NAMALWA (cell line): ENCODE data around the gene ADCY10.

Source experiments
- DNase-seq: peaks from one replicate; pipeline ENCODE4 v3.0.0-alpha.2; 2015; ENCODE audit warnings: low spot score

The ADCY10 gene

DNA sequence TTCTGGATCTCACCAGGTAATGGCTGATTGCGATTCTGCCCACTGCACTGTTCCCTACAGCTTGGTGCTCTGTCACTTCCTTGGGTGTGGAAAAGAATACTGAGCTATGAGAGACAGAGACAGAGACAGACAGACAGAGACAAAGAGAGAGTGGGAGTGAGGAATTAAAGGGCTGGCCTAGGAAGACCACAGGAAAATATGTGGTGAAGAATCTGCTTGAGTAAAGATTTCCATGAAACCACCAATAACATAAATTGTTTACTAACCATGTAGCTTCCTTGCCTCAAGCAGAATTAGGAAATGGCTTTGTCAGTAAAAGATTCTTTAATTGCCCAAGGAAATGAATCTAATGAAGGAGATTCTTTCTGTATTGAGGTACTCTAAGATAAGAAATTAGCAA is 137.8 kb downstream of the ADCY10 start:
- no peak for DNase-seq

DNA sequence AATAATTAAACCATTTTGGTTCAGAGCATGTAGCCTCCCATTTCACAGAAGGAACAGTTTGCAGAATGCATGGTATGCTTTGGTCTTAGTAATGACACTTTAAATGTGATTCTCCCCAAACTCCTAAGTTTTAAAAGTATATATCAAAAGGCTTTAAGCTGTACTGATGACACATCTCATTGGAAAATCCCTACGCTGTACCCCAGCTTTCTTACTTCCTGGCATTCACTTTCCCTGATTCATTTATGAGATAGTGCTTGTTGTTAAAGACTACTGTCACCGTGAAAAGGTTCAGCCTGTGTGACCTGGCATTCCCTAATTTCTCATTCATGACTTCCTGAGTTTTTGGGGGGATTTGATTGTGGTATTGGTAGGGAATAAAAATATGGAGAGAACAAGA is 138.8 kb downstream of the ADCY10 start:
- DNase-seq, result no peak

DNA sequence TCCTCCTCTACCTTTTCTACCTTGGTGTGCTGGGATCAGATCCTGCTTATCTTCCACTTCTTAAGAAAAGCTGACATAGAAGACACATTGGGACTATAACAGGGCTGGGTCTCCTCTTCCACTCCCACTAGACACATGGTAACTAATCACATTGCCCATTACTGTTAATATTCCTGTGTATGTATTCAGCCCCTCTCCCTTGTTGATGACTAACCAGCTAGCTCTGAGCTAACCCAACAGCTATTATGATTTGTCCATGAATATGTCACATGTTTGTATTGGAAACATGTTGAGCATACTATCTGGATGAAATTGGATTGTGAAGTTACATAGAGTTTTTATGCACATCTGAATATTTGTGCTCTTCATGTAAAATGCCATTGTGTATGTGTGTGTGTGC is 139.2 kb downstream of the ADCY10 start:
- no peak for DNase-seq

DNA sequence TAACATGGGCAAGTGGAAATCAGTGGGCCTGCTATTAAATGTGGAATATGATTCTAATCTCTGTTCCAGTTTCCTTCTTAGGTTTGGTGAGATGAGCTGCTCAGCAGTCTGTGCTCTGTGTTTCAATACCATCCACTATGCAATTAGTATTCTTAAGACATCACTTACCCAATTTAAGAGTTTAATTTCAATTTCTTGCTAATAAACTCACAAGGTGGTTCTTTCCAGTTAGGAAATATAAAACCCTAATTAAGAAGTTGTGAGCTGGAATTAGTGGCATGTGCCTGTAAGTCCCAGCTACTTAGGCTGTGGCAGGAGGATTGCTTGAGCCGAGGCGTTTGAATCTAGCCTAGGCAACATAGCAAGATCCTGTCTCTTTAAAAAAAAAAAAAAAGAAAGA is 140.4 kb downstream of the ADCY10 start:
- no peak for DNase-seq

DNA sequence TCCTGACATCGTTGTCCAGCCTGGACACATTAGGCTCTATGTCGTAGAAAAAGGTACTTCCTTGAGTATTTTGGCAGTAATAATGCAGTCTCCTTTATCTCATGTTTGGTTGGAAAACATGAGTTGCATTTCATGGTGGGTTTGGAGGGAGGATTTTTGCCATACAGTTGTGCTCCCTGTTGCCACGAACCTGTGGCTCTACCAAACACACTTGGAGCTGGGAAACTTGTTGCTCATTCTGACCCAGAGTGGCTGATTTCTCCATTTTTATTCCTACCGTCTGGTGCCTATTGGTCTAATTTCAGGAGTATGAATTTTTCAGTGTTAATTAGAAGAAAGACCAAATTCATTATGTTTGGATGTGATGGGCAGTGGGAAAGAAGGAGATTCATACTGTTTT is 141.5 kb downstream of the ADCY10 start:
- DNase-seq, result no peak

DNA sequence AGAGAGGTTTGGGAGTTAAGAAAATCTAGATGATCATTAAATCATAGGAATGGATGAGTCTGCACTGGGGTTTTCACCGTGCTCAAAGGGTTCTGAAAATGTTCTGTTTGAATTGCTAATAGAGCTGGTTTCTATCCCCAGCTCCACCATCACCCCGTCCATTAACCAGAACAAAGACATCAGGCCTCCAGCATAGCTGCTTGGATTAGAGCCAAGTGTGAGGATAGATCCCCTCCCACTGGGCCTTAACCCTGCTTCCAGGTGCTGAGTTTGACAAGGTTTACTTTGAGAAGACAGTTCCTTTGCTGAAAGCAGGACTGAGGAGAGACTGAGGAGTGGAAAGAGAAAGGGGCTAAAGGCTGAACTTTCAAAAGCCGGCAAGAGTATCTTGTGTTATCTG is 143.8 kb downstream of the ADCY10 start:
- DNase-seq, result no peak

DNA sequence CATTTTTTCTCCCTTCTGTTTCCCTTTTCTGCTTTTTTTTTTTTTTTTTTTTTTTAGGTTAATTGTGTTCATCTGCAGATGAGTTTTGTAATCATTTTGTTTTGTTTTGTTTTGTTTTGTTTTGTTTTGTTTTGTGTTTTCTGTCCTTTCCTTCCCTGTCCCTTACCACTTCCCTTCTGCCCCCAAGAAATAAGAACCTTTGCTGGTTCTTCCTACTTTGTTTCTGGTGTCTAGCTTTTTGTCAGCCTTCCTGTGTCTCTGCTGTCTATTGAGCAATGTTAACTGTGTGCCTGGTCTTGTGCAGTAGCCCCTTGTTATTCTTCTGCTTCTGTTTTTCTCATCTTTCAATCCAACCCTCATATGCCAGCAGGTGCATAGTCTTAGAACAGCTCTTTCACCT is 146.2 kb downstream of the ADCY10 start:
- no peak for DNase-seq

DNA sequence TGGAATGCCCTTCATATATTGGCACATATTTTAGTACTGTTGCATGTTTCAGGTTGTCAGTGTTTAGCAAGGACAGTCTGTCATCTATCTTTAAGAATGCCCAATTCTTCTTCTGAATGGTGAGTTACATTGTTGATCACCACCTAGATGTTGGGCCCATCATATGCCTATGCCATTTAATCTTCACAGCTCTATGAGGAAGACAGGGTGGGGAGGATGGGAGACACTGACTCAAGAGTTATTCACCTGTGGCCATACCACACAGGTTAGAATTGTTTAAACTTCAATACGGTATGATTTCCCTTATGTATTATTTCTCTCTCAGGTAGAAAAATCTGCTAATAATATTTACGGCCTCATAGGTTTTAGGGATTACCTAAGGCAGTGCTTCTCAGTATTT is 147.4 kb downstream of the ADCY10 start:
- no peak for DNase-seq

DNA sequence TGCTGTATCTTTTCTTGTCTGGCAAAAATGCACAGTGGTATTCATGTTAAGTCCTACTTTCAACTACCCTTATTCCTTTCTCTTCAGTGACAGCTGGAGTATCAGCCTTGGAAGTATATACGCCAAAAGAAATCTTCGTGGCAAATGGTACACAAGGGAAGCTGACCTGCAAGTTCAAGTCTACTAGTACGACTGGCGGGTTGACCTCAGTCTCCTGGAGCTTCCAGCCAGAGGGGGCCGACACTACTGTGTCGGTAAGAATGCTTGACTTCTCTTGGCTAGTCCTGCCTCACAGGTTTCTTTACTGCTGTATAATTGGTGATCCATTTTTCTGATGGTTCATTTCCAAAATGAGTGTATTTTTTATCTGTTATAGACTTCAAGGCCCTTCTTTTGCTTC is 148.4 kb downstream of the ADCY10 start:
- DNase-seq, result no peak

DNA sequence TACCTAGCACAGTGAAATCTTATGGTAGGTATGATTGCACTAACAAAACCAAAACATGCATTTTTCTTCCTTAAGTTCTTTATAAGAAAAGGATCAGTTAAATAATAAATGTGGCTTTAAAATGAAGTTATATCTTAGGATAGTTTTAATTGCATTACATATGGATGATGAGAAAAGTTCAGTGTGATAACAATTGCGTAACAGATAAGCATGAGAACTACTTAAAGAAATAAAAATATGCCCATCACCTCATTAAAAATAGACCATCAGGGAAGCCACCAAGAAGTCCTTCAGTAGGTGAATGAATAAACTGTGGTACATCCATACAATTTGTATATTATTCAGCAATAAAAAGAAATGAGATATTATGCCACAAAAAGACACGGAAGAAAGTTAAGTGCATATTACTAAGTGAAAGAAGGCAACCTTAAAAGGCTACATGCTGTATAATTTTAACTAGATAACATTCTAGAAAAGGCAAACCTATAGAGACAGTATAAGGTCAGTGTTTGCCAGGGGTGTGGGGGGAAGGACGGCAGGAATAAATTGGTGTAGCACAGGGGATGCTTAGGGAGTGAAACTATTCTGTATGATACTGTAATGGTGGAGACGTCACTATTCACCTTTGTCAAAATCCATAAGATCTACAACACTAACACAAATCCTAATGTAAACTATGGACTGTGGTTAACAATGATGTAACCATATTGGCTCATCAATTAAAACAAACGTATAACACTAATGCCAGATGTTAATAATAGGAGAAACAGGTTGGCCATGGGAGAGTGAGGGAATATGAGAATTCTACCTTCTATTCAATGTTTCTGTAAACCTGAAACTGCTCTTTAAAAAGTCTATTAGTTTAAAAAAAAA is 149.2 kb downstream of the ADCY10 start:
- DNase-seq, result no peak

DNA sequence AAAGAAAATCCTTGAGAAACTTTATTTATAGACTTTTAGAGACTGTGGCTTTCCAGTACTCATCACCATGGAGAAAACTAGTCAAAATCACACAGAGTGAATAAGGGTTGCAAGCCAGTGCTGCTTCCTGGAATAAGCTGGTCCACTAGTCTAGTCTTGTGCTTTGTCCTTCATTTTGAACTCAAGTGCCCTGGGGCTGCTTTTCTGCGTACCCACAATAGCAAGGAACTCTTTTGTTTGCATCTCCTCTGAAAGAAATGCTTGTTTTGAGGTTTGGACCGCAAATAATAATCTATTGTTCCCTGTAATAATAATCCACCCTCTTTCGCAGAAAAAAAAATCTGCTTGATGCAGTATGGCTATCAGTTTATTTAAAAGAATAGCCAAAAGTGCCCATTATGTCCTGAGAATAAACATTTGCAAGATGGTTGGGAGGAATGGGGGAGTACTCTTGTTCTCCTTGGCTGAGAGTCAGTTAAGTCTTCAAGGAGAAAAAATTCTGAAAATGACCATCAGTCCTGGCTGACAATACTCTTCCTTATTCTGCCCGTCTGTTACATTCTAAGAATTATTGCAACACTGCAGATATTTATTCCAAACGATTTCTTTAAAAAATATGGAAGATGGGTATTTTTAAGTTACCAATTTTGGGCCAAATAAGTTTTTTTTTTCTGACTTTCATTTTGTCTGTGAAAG is 150.3 kb downstream of the ADCY10 start:
- no peak for DNase-seq

DNA sequence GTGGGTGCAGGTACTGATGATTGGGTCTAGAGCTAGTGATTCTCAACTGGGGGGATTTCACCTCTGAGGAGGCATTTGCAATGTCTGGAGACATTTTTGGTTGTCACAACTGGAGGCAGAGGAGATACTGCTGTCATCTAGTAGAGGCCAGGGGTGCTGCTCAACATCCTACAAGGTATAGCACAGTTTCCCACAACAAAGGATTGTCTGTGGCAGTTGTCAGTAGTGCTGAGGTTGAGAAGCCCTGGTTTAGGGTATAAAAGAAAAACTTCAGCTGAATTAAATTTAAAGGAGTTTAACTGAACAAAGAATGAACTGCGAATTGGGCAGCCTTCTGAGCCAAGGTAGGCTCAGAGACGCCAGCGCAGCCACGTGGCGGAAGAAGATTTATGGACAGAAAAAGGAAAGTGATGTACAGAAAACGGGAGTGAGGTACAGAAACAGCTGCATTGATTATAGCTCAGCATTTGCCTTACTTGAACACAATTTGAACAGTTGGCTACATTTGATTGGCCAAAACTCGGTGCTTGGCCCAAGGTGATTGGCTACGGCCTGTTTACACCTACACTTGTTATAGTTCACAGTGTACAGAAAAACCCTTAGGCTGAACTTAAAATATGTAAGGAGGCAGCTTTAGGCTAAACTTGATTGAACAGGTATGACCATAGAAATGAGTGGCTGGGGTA is 151.7 kb downstream of the ADCY10 start:
- DNase-seq, result no peak

DNA sequence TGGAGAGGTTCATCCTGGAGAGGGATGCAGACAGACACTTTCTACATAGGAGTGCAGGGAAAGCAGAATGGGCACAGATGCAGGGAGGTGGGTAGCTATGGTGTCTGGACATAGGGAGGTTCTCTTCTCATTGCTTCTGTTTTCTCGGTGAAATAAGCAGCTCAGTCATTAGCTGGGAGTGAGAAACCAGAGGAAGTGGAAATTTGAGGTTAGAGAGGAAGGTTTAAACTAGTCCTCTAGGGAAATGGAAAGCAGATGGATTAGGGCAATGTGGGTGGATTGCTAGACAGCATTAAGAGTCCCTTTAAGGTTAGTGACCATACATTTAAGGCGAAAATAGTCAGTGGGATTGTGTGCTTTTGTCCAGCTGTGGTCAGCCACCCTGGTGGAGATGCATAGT is 152.5 kb downstream of the ADCY10 start:
- DNase-seq, result no peak
